ENCODE results near the gene CLN6.

Gene CLN6

GRCh38 chr15:68264282-68264681, 34.8 kb upstream of the CLN6 start:
- no peak for TF ChIP-seq GATA3 (IDR thresholded peaks at IDR 0.05; ENCODE audit: low read depth, low read length)
- no peak for TF ChIP-seq GATA2 (IDR thresholded peaks at IDR 0.05; ENCODE audit: low read depth, low read length)

- no peak for TF ChIP-seq GATA3 (IDR thresholded peaks at IDR 0.05; ENCODE audit: low read depth, low read length)
- TF ChIP-seq GATA2 (IDR thresholded peaks at IDR 0.05; ENCODE audit: low read depth, low read length): no peak
Measured at GRCh38 chr15:68262514-68263356, 33.2 kb upstream of the CLN6 start.

- TF ChIP-seq GATA3 (IDR thresholded peaks at IDR 0.05; ENCODE audit: low read depth, low read length) (no peak), GATA2 (IDR thresholded peaks at IDR 0.05; ENCODE audit: low read depth, low read length) (no peak)
Measured at GRCh38 chr15:68261980-68262379, 32.5 kb upstream of the CLN6 start.

- TF ChIP-seq GATA3 (IDR thresholded peaks at IDR 0.05; ENCODE audit: low read depth, low read length): no peak
- no peak for TF ChIP-seq GATA2 (IDR thresholded peaks at IDR 0.05; ENCODE audit: low read depth, low read length)
Measured at GRCh38 chr15:68261241-68261640, 31.7 kb upstream of the CLN6 start.

GRCh38 chr15:68259883-68260282, 30.4 kb upstream of the CLN6 start:
- TF ChIP-seq GATA3 (IDR thresholded peaks at IDR 0.05; ENCODE audit: low read depth, low read length): no peak
- no peak for TF ChIP-seq GATA2 (IDR thresholded peaks at IDR 0.05; ENCODE audit: low read depth, low read length)

GRCh38 chr15:68258692-68259091, 29.2 kb upstream of the CLN6 start:
- TF ChIP-seq GATA3 (IDR thresholded peaks at IDR 0.05; ENCODE audit: low read depth, low read length) (no peak), GATA2 (IDR thresholded peaks at IDR 0.05; ENCODE audit: low read depth, low read length) (no peak)

DNA sequence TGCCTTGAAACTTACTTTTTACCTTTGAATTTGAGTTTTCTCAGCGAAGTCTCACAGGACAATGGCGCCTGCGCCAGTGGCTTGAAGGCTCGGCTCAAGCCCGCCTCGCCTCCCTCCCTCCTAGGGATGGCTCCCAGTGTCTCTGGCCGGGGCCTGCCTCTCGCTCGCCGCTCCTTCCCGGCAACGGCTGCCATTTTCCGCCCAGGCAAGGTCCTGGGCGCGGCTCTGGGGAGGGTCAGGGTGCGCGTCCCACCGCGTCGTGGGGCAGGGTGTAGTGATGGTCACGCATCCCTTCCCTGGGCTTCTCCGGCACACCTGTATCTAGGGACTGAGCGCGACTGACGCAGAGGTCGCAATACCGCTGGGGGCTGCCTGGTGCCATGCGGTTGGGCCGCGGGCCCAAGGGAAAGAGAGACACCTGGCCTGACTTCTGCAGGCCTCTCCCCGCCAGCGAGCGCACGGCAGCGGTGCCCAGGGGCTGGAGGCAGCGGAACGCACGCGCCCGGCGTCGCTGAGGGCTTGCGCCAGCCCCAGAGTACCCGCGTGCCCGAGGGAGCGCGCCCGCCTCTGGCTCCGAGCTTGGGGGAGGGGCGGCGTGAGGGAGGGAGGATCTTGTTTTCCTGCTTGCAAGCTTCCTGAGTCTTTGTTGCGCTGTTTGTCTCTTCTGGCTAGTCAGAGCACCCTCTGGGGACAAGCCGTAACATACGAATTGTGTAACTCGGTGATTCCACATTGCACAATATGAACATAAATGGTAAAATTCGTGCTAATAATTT, 27.3 kb upstream of the CLN6 start:
- no peak for TF ChIP-seq GATA3 (IDR thresholded peaks at IDR 0.05; ENCODE audit: low read depth, low read length)
- no peak for TF ChIP-seq GATA2 (IDR thresholded peaks at IDR 0.05; ENCODE audit: low read depth, low read length)

- no peak for TF ChIP-seq GATA2 (IDR thresholded peaks at IDR 0.05; ENCODE audit: low read depth, low read length)
- TF ChIP-seq GATA3 (IDR thresholded peaks at IDR 0.05; ENCODE audit: low read depth, low read length): no peak
Measured at GRCh38 chr15:68252925-68253534, 23.5 kb upstream of the CLN6 start.

DNA sequence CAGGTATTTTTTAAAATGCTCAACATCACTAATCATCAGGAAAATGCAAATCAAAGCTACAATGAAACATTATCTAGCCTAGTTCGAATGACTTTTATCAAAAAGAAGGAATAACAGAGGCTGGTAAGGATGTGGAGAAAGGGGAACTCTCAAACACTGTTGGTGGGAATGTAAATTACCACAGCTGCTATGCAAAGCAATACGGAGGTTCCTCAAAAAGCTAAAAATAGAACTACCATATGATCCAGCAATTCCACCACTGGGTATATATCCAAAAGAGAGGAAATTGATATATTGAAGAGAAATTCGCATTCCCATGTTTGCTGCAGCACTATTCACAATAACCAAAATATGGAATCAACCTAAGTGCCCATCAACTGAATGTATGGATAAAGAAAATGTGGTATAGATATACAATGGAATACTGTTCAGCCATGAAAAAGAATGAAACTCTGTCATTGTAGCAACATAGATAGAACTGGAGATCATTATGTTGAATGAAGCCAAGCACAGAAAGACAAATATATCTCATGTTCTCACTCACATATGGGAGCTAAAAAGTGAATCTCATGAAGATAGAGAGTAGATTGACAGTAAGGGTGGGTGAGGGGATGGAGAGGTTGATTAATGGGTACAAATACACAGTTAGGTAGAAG, 19.7 kb upstream of the CLN6 start:
- TF ChIP-seq GATA2 (IDR thresholded peaks at IDR 0.05; ENCODE audit: low read depth, low read length) (no peak), GATA3 (IDR thresholded peaks at IDR 0.05; ENCODE audit: low read depth, low read length) (no peak)

GRCh38 chr15:68244235-68244634, 14.7 kb upstream of the CLN6 start:
- TF ChIP-seq GATA2 (IDR thresholded peaks at IDR 0.05; ENCODE audit: low read depth, low read length): no peak
- TF ChIP-seq GATA3 (IDR thresholded peaks at IDR 0.05; ENCODE audit: low read depth, low read length): no peak

GRCh38 chr15:68241088-68241935, 11.8 kb upstream of the CLN6 start:
- TF ChIP-seq GATA3 (IDR thresholded peaks at IDR 0.05; ENCODE audit: low read depth, low read length) (no peak), GATA2 (IDR thresholded peaks at IDR 0.05; ENCODE audit: low read depth, low read length) (no peak)

DNA sequence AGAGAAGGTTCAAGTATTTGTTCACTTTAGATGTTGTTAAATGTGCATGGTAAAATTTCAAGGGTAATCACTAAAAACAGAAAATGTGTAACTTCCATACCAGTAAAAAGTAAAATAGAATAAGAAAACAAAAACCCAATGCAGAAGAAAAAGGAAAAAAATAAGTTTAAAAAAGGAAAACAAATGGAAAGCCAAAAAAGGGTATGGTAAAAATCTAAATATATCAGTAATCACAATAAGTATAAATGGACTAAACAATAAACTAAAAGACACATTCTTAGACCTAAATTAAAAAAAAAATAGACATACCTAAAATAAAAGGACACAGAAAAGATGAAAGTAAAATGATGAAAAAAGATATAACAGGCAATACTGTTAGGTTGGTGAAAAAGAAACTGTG, 9.5 kb upstream of the CLN6 start:
- TF ChIP-seq GATA3 (IDR thresholded peaks at IDR 0.05; ENCODE audit: low read depth, low read length) (no peak), GATA2 (IDR thresholded peaks at IDR 0.05; ENCODE audit: low read depth, low read length) (no peak)

GRCh38 chr15:68235022-68235421, 5.5 kb upstream of the CLN6 start:
- TF ChIP-seq GATA3 (IDR thresholded peaks at IDR 0.05; ENCODE audit: low read depth, low read length): no peak
- TF ChIP-seq GATA2 (IDR thresholded peaks at IDR 0.05; ENCODE audit: low read depth, low read length): no peak
